MM.1S (cell line): ENCODE measurements around the gene SP9.

Experiments
- DNase-seq: peaks from one replicate; pipeline ENCODE4 v3.0.0-alpha.2; 2015
- H2AFZ ChIP-seq: fragments of 300-600 bp; sonication (generic); 2 replicates; pipeline ENCODE4 v1.6.0; 2016; ENCODE audit warnings: antibody characterized with exemption, low read length
- H3F3A ChIP-seq: fragments of 300-600 bp; sonication (generic); 2 replicates; pipeline ENCODE4 v1.6.1; 2016; ENCODE audit warnings: mild to moderate bottlenecking, antibody characterized with exemption, low read length, moderate library complexity, mixed read lengths; ENCODE audit not compliant: insufficient read depth
- H3K27ac ChIP-seq: fragments of 300-600 bp; sonication (generic); 2 replicates; pipeline ENCODE4 v1.5.1; 2016; ENCODE audit warnings: mild to moderate bottlenecking, low read length
- H3K27me3 ChIP-seq: fragments of 300-600 bp; sonication (generic); replicated peaks from 2 replicates; pipeline ENCODE4 v1.6.0; 2016; ENCODE audit warnings: low read length; ENCODE audit not compliant: insufficient read depth
- H3K36me3 ChIP-seq: fragments of 300-600 bp; sonication (generic); replicated peaks from 2 replicates; pipeline ENCODE4 v1.6.1; 2016; ENCODE audit warnings: mild to moderate bottlenecking, low read length, mixed read lengths; ENCODE audit not compliant: insufficient read depth
- H3K4me1 ChIP-seq: fragments of 300-600 bp; sonication (generic); 2 replicates; pipeline ENCODE4 v1.6.1; 2016; ENCODE audit warnings: low read length, mixed read lengths
- H3K4me2 ChIP-seq: fragments of 300-600 bp; sonication (generic); 2 replicates; pipeline ENCODE4 v1.6.0; 2016; ENCODE audit warnings: low read depth, low read length
- H3K4me3 ChIP-seq: fragments of 300-600 bp; sonication (generic); 2 replicates; pipeline ENCODE4 v1.5.1; 2016; ENCODE audit warnings: low read length, mixed read lengths
- H3K79me2 ChIP-seq: fragments of 300-600 bp; sonication (generic); 2 replicates; pipeline ENCODE4 v1.6.1; 2016; ENCODE audit warnings: mixed run types, low read length, mixed read lengths
- H3K9ac ChIP-seq: fragments of 300-600 bp; sonication (generic); 2 replicates; pipeline ENCODE4 v1.6.1; 2016; ENCODE audit warnings: low read length, mixed read lengths
- H3K9me2 ChIP-seq: fragments of 300-600 bp; sonication (generic); replicated peaks from 2 replicates; pipeline ENCODE4 v1.6.1; 2016; ENCODE audit warnings: mild to moderate bottlenecking, low read length, mixed read lengths; ENCODE audit not compliant: insufficient read depth
- H3K9me3 ChIP-seq: fragments of 300-600 bp; sonication (generic); replicated peaks from 2 replicates; pipeline ENCODE4 v1.6.1; 2016; ENCODE audit warnings: mild to moderate bottlenecking, low read length, mixed read lengths; ENCODE audit not compliant: insufficient read depth
- H4K20me1 ChIP-seq: fragments of 300-600 bp; sonication (generic); 2 replicates; pipeline ENCODE4 v1.6.1; 2016; ENCODE audit warnings: mild to moderate bottlenecking, low read length, moderate library complexity, mixed read lengths; ENCODE audit not compliant: insufficient read depth
- EZH2 ChIP-seq: fragments of 300-600 bp; sonication (generic); optimal IDR thresholded peaks from 2 replicates; pipeline ENCODE3; 2017; ENCODE audit warnings: low read depth, mild to moderate bottlenecking, antibody characterized with exemption, low read length, mixed read lengths
- EZH2phosphoT487 ChIP-seq: fragments of 300-600 bp; sonication (generic); IDR thresholded peaks from 2 replicates; pipeline ENCODE4 v1.6.1; 2018; ENCODE audit warnings: antibody characterized with exemption, low read length
- TF ChIP-seq, protein P1 (sequence below): fragments of 300-600 bp; sonication (generic); IDR thresholded peaks from 2 replicates; pipeline ENCODE4 v1.5.1; 2016; ENCODE audit warnings: antibody characterized with exemption, low read length, mixed read lengths

The SP9 gene

DNA sequence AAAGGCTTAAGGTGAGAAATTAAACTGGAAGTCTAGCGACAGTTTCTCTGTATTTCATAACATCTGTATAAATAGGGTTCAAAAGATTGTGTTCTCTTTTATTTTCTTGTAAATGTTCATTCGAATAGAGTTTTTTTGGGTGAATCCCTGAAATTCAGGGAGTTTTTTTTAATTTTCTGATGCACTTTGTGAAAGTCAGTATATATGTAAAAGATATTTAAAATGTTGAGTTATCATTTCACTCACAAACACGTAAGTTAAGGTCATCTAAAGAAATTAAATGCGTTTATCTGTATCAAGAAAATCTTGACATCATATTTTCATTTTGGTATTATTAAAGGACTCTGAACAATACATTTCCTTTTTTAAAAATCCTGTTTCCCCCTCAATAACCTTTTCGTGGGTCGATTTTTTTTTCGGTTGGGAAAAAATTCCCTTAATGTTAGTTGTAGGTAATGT is 3.4 kb downstream of the SP9 start:
- TF ChIP-seq, protein P1, sequence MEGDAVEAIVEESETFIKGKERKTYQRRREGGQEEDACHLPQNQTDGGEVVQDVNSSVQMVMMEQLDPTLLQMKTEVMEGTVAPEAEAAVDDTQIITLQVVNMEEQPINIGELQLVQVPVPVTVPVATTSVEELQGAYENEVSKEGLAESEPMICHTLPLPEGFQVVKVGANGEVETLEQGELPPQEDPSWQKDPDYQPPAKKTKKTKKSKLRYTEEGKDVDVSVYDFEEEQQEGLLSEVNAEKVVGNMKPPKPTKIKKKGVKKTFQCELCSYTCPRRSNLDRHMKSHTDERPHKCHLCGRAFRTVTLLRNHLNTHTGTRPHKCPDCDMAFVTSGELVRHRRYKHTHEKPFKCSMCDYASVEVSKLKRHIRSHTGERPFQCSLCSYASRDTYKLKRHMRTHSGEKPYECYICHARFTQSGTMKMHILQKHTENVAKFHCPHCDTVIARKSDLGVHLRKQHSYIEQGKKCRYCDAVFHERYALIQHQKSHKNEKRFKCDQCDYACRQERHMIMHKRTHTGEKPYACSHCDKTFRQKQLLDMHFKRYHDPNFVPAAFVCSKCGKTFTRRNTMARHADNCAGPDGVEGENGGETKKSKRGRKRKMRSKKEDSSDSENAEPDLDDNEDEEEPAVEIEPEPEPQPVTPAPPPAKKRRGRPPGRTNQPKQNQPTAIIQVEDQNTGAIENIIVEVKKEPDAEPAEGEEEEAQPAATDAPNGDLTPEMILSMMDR, result no peak
- TF ChIP-seq EZH2, result no peak
- TF ChIP-seq EZH2phosphoT487, result no peak
- Histone ChIP-seq H3K9me2 (no peaks in the 10 kb centered on the region), H3K36me3 (no peaks in the 10 kb centered on the region), H2AFZ (peak overlapping the region; percentile 92), H3K4me1 (peaks cover 14% of the 10 kb centered on the region), H3K4me3 (peak overlapping the region; percentile 73; the same call in 1 of the 2 replicates), H3K4me2 (peak overlapping the region; percentile 98), H3K79me2 (no peaks in the 10 kb centered on the region), H3K27ac (no peak overlapping the region), H3K9ac (no peak overlapping the region), H4K20me1 (no peaks in the 10 kb centered on the region), H3K9me3 (no peaks in the 10 kb centered on the region), H3K27me3 (peaks cover 68% of the 10 kb centered on the region), H3F3A (peaks cover 18% of the 10 kb centered on the region)
- no peak for DNase-seq

DNA sequence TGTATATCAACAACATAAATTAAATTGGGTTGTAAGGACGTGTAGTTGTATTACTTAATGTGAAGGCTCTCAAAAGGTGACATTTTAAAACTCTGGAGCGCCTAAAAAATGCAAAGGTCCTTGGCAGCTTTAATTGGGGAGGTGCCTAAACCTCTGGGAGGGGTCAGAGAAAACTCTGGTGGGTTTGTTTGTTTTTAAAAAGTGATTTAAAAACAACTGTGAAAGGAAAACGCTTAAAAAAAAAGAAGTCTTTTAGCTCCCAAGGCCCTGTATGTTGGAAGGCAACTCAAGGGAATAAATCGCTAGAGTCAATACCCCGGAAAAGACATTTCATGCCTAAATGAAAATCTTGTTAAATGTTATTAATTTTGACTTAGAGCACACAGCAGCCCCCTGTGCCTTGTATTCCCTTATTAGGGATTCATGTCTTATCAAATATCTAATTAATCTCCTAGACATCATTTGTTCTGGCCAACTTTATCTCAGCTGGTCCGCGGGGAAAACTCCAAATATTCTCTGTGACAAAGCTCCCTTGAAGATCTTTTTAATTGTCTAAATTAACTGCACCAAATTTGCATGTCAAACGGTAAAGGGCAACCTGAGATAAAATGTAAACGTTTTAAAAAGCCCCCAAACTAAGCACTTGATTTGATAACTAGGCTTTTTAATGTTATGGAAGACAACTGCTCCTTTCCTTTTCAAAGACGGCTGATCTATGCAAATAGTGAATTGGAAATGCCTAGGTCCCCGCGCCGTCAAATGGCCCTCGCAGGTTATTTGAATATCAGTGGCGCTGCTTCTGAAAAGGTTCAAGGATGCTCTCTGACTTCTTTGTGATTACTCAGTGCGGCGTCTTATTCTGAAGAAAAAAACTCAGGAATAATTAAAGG is 4.2 kb downstream of the SP9 start:
- TF ChIP-seq EZH2 (no peak), EZH2phosphoT487 (no peak)
- TF ChIP-seq, protein P1, result no peak
- Histone ChIP-seq H3K27ac (no peak overlapping the region), H3K9me3 (no peaks in the 10 kb centered on the region), H3K4me1 (peaks cover 15% of the 10 kb centered on the region), H2AFZ (no peak overlapping the region), H3K4me3 (no peak overlapping the region), H3K9me2 (no peaks in the 10 kb centered on the region), H3K79me2 (no peaks in the 10 kb centered on the region), H3K4me2 (no peak overlapping the region), H3F3A (peaks cover 18% of the 10 kb centered on the region), H3K27me3 (peaks cover 66% of the 10 kb centered on the region), H3K9ac (no peak overlapping the region), H4K20me1 (no peaks in the 10 kb centered on the region), H3K36me3 (no peaks in the 10 kb centered on the region)
- no peak for DNase-seq

DNA sequence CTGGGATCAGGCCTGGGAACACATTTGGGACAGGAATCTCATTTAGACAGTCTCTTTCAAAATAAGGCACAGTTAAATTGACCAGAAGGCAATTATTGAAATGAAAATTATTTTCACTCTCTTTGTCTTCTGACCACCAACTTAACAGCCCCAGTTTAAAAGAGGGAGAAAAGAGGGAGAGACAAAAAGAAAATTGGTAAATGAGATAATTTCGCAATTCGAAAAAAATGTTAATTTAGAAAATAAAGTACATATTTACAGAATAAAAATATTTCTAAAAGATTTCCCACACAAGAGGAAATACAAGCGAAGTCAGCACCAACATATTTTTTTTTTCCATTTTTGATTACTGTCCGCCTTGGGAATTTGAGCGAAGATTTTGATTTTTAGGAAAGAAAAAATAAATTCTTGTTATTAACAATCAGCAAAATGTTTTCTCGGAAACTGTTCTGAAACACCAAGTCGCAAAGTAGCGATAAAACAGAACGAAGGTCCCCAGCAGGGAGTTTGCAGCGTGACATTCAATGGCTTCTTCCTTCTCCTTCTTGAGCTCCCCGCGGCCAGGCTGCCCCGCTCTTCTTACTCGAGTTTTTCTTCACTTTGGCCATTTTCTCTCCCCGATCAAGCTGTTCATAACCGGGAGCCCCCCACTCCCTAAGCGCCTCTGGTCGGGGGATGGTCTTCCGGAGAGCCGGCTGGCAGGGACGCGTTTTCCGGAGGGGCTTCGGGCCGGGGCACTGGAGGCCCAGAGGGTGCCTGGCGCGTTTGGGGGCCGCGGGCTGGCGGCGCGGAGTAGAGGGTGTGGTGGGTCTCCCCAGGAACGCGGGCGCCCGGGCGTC is 5.0 kb downstream of the SP9 start:
- Histone ChIP-seq H3K9ac (no peak overlapping the region), H3K9me2 (no peaks in the 10 kb centered on the region), H3F3A (peaks cover 20% of the 10 kb centered on the region), H2AFZ (no peak overlapping the region), H3K27ac (no peak overlapping the region), H3K27me3 (peaks cover 59% of the 10 kb centered on the region), H3K79me2 (no peaks in the 10 kb centered on the region), H3K4me3 (no peak overlapping the region), H4K20me1 (no peaks in the 10 kb centered on the region), H3K9me3 (no peaks in the 10 kb centered on the region), H3K36me3 (no peaks in the 10 kb centered on the region), H3K4me2 (no peak overlapping the region), H3K4me1 (peaks cover 15% of the 10 kb centered on the region)
- TF ChIP-seq EZH2phosphoT487 (no peak), EZH2 (no peak)
- TF ChIP-seq, protein P1, result no peak
- no peak for DNase-seq
